H4 (cell line): Measurements from ENCODE around the gene OGA. TPM values are rescaled to one million over a fixed set of nuclear protein-coding genes. Genes with fewer than 3 reads are reported as not detected.
"Not testable (repeated sequence)": the region's sequence is repeated elsewhere in the genome, so short reads cannot be mapped to it uniquely, and the experiment has no call there.

Experiments
- DNase-seq: peaks from one replicate; pipeline ENCODE4 v3.0.0-alpha.2; 2015; ENCODE audit warnings: low spot score
- total RNA-seq: library from RNA; depleted of rRNA; stranded (reverse); fragments of >200 nt; shearing (Covaris generic); gene quantifications from 2 replicates; pipeline ENCODE4 v1.2.3, GENCODE V29; 2014

Gene OGA
- total RNA-seq, 1 experiment from 2014 or later: 45.3 TPM

DNA sequence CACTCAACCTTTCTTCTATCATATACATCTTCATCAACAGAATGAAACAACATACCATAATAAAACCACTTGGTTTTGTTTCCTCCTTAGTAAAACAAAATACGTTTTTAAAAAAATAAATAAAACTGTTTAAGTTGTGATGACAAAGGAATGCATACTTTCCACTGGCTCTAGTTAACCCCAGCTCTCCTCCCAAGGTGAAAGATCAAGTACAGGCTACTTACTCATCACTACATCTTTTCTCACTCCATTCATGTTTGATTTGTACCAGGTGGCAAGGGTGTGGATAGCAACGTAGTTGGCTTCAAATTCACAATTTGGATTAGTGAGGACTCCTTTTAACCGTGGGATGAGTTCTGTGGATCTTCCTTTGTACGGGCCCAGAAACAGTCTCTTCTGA is 14.7 kb downstream of the OGA start:
- DNase-seq: no peak

DNA sequence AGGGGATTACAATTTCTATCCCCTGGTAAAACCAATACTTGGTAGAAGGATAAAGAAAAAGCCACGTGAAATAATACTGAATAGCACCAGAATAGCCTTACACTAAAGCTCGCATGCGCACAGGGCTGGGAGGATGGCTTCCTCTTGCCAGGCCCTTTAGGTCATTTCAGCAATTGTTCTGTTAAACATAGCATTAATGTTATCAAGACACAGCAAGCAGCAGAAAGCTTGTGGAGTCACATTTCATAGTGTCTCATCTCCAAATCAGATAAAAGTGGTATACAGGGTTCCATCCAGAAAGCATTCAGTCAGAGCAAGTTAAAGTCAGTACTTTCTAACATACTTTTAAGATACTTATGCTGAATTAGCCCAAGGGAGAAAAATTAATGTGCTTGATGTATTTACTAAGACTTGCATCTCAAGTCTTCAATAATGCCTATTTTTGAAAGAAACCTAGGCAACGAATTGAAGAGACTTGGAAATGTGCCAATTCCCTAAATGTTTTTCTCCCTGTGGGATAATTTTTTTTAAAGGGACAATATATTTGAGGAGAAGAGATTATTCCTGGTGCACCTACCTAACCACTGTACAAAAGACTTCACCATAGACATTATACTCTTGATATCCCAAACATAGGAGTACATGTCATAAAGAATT is 20.7 kb downstream of the OGA start:
- DNase-seq: no peak

GRCh38 chr10:101793526-101793925 is 24.7 kb downstream of the OGA start:
- no peak for DNase-seq

- no peak for DNase-seq
Measured at GRCh38 chr10:101789686-101790085, 28.6 kb downstream of the OGA start.

- not testable (repeated sequence) for DNase-seq
Measured at GRCh38 chr10:101789231-101789630, 29.0 kb downstream of the OGA start.

- DNase-seq: no peak
Measured at GRCh38 chr10:101785801-101786200, 32.4 kb downstream of the OGA start.

GRCh38 chr10:101784558-101784957 is 33.7 kb downstream of the OGA start:
- no peak for DNase-seq

DNA sequence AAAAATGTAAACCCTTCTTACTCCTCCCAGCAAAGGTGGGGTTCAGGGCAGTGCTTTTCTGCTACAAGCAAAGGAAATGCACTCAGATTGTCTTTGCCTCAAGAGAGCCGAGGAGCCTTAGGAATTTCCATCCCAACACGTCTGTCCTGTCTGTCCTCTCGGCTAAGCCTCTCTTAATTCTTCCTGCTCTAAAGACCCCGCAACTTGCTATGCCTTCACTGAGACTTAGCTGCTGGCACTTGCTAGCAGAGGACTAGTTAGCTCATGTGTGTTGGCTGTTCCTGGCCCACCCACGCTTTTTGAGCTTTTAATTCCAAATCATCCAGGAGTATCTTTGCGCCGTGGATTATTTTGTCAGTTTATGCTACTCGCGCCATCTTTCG is 34.5 kb downstream of the OGA start:
- no peak for DNase-seq

DNA sequence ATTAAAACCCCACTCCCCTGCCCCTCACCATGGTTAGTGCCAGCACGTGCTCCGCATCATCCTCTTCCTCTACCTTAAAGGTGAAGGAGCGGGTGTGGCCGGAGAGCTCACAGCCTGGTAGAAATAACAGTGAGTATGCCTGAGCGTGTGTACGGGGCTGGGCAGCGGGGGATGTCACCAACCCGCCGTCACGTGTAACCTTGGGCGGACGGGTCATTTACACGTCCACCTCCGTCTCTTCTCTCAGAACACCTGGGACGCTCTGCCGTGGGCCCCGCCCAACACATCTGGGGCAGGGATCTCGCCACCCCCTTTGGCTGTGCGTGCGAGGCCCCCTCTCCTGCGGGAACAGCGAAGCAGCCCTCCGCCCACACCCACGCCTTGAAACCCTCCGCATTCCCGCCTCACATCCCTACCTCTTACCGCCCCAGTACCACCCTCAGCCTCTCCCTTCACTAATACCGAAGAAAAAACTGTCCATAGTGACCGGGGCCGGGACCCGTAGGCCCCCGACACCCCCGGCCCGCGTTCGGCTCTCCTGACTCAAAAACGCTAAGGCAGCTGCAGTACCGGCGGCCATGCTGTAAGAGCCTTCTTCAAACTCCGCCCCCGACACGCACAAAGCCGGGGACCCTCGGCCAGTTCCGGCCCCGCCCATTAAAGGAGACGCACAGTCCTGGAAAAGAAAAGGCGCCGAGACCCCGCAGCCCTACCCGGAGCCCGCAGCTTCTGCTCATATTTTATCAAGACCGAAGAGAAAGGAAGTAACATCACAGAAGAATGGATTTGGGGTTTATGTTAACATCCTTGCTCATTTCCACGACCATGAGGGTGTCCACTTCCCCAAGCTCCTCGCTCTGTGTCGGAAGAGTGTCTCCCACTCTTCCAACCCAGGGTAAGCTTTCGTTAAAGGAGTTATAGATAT is 35.2 kb downstream of the OGA start, which contains the start of gene NPM3:
Gene NPM3 (minus strand): TSS at position 636 of the 925 bp plus-strand sequence. CDS start 56 bp downstream, at position 580.
- peak; percentile 74 for DNase-seq

DNA sequence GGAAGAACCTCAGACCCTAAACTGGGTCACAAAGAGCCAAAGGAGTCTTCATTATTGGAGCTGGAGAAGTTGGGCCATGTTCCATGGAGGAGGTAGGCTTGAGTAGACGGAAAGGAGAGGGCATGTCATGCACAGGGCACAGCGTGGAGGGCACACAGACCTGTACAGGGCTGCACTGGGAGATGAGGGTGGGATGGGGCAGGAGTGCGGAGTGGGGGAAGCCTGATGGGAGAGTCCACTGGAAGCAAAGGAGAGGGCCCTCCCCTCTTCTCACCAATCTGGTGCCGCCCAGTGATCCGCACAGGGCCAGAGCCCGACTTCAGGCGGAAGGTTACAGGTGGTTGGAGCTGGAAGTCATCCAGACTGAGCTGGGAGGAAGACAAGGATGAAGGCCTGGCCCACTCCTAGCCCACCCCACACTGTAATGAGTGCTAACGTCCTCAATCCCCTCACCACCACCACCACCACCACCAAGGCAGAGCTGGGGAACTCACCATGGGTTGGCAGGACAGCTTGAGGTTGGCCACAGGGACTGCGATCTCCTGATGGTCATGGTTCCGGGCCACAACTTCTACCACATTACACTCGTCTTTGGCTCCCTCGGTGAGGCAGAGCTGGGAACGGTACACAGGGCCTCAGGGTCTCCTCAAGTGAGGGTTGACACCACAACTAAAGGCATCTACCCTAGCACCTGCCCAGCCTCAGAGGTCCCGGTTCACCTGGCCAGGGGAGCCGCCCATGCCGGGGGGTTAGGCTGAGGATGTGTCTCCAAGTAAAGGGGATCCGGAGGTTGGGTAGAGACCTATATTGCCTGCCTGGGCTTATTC is 36.0 kb downstream of the OGA start:
- no peak for DNase-seq

DNA sequence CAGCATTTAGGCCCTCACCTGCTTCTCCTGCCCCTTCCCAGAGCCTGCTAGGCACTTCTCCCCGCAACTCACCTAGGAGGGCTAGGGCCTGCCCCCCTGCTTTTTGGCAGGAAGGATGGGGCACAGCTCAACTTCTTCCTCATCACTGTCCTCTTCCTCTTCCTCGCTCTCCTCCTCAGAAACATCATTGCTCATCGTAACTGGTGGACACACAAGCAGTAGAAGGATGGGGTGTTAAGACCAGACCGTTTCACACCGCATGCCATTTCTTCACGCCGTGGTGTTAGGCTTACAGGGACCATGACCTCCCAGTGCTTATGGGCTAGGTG is 36.6 kb downstream of the OGA start:
- DNase-seq: no peak

DNA sequence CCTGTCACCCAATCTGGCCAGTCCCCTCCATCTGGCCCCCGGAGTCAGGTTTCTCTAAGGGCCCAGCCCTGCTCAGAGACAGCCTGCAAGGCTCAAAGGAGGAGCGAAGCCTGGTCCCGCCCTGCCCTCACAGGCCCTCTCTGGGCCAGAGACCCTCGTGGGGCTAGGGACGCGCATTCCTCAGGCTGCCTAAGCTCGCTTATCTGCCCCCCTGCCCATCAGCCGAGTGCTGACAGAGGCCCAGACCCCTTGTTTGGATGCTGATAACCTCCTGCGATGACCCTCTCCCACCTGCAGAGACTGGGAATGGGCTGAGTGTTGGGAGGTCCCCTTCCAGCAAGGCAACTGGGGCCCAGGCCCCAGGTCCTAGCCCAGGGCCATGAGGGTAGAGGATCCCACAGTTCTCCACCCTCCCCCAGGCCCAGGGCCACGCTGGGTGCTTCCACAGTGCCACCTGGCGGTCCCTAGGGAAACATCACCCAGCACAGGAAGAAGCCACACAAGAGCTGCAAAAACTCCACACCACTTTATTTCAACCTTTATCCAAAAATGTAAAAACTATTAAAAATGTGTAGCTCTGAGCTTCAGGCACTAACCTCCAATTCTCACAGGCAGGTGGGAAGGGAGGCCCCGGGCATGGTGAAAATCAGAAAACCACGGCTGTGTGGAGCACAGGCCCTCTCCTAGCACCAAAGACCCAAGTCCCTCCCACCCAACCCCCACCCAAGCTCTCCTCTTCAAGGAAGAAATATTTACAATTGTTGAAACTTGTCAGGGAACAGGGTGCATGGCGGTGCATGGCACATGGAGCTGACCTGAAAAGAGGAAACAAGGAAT is 37.2 kb downstream of the OGA start:
- DNase-seq: peak; percentile 51

DNA sequence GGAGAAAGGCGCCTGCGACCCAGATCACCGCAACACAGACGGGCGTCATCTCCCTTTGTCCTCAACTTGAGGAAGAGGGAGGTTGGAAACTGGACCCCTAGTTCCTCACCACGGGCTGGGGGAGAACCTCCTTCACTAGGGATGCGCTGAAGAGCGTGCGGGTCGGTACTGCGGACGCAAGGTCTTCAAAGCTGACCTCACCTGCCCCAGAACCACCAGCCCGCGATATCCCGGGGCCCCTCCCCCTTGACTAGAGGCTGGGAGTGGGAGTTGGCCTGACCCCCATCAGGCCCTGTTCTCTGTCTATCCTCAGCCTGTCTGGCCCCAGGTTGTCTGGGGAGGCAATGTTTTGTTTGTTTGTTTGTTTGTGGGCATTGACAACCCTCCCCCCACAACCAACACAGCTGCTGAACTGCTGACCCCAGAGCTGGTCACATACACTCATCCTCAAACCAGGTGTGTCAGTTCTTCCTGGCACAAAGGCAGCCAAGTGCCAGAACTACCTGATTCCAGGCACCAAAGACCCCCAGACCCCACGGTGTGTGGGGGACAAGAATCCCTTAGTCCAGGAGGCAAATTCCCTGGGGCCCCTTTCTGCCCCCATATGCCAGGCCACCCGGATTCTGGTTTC is 37.9 kb downstream of the OGA start:
- no peak for DNase-seq

DNA sequence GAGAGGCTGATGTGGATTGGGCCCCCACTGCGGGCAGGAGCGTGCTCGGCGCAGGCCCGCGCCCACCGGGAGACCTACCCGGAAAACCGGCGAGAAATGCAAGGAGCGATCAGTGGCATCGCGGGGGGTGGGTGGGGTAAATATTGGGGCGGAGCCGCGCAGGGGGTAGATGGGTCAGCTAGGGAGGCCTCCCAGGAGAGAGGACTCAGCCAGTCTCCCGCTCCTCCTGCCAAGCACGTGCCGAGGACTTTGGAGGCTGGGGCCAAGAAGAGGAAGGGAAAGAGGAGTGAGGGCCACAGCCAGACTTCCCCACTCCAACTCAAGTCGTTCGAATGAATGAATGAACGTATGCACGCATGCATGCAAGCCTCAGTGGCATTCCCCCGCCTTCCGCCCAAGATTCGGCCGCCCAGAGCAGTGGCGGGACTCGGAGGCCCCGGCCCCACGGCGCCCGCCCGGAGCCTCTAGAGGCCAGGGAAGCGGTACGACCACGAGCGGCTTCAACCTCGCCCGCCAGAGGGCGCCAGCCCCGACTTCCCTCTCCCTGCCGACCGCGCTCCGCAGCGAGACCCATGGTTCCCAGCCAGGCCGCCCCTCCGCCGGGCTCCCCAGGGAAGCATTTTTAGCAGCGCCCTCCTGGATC is 38.6 kb downstream of the OGA start:
- no peak for DNase-seq

DNA sequence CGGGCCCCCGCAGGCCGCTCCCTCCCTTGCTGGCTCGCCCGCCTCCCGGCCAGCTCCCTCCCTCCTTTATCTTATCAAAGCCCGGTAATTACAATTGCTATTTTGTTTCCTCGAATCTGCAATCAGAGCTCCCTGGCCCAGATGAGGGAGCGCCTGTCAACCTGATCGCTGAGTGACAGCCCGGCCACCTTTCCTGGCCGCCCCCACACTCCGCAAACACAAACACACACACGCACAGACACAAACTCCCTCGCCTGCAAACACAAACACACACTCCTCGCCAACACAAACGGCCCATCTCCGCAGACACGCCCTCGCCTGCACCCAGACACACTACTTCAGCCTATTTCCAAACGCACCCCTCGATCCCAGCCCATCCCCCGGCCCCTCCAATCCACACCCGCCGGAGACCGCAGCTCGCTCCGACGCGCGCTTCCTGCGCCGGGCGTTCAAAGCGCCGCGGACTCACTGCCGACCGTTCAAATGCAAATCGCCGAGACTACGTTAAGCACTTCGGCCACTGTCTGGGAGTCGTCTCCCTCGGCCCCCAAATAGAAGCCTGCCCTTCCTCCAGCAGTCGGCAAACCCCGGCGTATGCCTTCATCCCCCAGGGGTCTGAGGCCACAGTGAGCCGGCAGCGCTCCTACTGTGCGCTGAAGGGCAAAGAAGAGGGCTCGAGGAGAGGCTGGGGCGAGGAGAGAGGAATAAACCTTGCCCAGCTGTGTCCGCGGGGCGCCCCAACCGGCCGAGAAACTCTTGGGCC is 39.3 kb downstream of the OGA start:
- no peak for DNase-seq

DNA sequence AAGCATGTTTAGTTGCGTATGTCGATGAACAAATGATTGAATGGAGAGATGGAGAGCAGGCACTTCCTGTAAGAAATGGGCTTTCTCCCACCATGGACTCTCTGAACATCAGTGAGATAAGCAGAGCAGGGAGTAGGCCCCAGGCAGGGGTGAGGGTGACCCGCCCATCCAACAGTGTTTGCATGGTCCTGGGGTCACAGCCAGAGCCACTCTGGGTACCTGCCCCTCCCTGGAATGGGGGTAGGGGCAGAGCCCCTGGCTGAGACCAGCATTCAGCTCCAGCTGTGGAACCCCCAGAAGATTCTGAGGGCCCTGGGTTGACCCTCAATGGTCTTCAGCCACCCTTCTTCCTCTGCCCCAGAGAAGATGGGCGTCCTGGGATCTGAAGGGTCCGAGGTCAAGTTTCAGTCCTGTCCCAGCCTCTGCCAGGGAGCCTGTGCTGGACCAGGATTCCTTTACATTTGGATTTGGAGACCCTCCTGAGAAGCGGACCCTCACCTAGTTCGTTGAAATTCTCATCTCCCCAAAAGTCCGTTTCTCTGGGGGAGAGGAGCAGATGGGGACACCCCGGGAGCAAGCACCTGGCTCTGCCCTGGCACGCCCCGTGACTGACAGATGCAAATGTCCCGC is 40.0 kb downstream of the OGA start:
- DNase-seq: no peak

DNA sequence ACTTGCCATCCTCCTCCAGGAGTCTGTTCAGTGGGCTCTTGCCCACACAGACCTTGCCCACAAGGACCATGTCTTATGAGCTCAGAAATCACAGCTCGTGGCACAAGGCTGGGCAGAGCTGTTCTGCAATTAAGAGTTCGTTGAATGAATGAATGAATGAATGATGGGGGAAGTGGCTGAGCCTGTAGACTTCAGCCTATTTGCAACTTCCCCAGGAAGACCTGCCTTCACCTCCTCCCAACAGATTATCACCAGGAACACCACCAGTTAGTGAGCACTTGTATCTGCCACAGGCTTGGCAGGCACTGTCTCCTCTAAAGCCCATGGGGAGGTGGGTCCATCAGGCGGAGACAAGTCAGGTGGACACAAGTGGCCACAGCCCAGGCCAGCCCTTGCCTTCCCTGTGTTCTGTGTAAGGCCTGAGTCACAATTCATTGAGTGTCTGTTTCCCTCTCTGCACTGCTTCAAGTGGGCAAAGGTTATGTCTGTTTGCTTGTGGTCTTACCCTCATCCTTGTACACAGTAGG is 40.6 kb downstream of the OGA start:
- DNase-seq: no peak

DNA sequence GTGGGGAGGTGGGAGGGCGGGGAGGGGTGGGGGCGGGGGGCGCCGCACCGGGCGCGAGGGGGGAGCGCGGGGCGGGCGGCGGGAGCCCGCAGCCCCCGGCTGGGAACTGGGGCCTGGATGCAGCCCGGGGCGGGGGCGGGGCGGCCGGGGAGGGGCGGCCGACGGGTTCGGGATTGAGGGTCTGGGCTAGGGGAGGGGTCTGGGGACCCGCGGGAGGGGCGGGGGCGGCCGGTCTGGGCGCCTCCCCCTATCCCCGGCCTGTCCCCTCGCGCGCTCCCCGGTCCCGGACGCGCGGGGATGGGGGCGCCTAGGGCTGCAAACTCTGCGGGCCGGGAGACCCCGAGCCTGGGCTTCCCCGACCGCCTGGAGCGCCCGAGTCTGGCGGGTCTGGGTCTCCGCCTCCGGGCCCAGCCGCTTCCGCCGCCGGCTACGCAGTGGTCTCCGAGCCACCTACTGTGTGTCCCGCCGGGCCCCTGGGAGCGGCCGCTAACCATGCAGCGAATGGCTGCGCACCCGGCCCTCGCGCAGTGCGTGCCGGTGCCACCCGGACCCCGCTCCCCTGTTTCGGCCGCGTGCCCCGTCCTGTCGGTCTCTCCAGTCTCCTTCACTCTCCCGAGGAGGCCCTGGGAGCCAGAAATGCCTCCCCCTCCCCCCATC is 42.0 kb downstream of the OGA start:
- DNase-seq: no peak
